Fibroblast of skin of right biceps (primary cell): ENCODE results near the gene ANXA2.

Experiments
- DNase-seq: peaks from one replicate; pipeline ENCODE4 v3.0.0-alpha.2; 2013

Gene ANXA2

GRCh38 chr15:60363903-60364611 lies 33.7 kb downstream of the ANXA2 start:
- no peak for DNase-seq

- no peak for DNase-seq
Observed at GRCh38 chr15:60363087-60363549, 34.7 kb downstream of the ANXA2 start.

- peak; percentile 91 for DNase-seq
Observed at GRCh38 chr15:60362321-60363086, 35.3 kb downstream of the ANXA2 start.

- peak; percentile 61 for DNase-seq
Observed at GRCh38 chr15:60359738-60360137, 38.0 kb downstream of the ANXA2 start.

GRCh38 chr15:60358935-60359682 lies 38.7 kb downstream of the ANXA2 start:
- peak; percentile 87 for DNase-seq

GRCh38 chr15:60356832-60357231 lies 41.0 kb downstream of the ANXA2 start:
- DNase-seq = no peak

- no peak for DNase-seq
Observed at GRCh38 chr15:60355148-60355857, 42.5 kb downstream of the ANXA2 start.

- peak; percentile 92 for DNase-seq
Observed at GRCh38 chr15:60353245-60353920, 44.4 kb downstream of the ANXA2 start.

GRCh38 chr15:60352525-60352924 lies 45.3 kb downstream of the ANXA2 start:
- no peak for DNase-seq

GRCh38 chr15:60351066-60351465 lies 46.7 kb downstream of the ANXA2 start:
- DNase-seq = no peak

GRCh38 chr15:60350108-60350507 lies 47.7 kb downstream of the ANXA2 start:
- DNase-seq = no peak

GRCh38 chr15:60349589-60349988 lies 48.2 kb downstream of the ANXA2 start:
- no peak for DNase-seq

- DNase-seq = no peak
Observed at GRCh38 chr15:60347480-60348049, 50.2 kb downstream of the ANXA2 start.

- DNase-seq = no peak
Observed at GRCh38 chr15:60346653-60347052, 51.1 kb downstream of the ANXA2 start.

GRCh38 chr15:60346077-60346476 lies 51.7 kb downstream of the ANXA2 start:
- no peak for DNase-seq

- no peak for DNase-seq
Observed at GRCh38 chr15:60345598-60345997, 52.2 kb downstream of the ANXA2 start.

- DNase-seq = peak; percentile 32
Observed at GRCh38 chr15:60344987-60345386, 52.8 kb downstream of the ANXA2 start.

- no peak for DNase-seq
Observed at GRCh38 chr15:60344461-60344860, 53.3 kb downstream of the ANXA2 start.

GRCh38 chr15:60343221-60343970 lies 54.4 kb downstream of the ANXA2 start:
- peak; percentile 57 for DNase-seq

GRCh38 chr15:60340207-60340921 lies 57.4 kb downstream of the ANXA2 start:
- DNase-seq = peak; percentile 39
